Hippocampal formation (tissue), 2 donors: Measurements from ENCODE around the gene NHLH1.

ENCODE experiments used
- DNase-seq, 2 donors: peaks; one replicate each; lab custom pipeline; 2025; lab: John Stamatoyannopoulos, UW

Gene NHLH1

DNA sequence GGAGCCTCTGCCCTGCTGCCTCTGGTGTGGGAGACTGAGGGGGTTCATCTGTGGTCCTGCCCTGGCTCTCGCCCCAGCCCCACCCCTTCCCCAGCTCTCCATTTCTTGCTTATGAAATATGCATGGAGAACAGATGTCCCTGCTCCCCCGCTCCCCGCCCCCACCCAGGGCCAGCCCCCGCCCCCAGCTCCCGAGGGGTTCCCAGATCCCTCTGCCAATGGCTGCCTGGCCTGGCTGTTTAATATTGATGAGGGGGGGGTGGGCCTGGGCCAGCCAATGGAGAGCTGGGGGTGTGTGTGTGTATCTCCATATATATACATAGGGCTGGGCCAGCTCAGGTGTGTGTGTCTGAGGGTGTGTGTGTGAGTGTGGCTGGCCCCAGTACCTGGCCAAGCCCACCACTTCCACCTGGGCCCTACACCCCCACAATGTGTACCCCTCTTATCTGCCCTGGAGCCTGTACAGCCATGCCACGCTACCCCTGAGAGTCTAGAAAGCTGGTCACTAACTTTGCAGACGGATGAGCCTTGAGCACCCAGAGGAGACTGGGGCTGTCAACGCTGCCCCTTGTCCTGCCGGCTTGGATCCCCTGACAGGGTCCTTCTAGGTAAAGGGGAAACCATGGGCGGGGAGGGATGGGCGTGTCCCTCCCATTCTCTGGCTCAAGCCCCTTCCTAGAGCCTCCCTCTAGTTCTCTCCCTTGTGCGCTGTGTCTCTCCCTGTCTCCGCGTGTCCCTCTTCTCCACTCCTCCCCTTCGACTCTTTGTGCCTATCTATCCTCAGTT, at the start of gene NHLH1:
Gene NHLH1 (plus strand): TSS at position 341 of the 785 bp plus-strand sequence. CDS start 3,661 bp downstream, outside the sequence.
- DNase-seq, result no peak

DNA sequence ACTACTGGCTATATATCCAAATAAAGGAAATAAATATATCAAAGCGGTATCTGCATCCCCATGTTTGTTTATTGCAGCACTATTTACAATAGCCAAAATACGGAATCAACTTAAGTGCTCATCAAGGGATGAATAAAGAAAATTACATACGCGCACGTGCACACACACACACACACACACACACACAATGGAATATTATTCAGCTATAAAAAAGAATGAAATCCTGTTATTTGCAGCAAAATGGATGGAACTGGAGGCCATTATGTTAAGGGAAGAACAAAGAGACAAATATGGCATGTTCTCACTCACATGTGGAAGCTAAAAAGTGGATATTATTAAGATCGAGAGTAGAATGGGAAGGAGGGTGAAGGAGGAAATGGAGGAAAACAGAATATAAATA, 44.0 kb upstream of the NHLH1 start:
- no peak for DNase-seq

DNA sequence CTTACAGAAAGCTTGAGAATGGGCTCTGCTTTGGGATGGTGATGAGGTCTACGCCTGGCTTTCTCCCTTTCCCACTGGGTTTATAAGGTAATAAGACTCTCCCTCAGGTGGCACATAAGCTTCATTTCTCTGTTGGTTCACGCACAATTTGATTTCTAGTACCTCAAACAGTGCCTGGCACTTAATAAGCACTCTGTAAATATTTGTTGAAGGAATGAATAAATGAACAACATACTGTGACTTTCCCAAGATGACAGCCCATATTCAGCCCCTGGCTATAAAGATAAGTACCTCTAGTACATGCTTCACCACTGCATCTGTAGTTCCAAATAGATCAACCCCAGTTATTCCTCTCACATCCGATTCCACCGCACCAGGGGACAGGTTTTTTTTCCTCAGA, 41.6 kb upstream of the NHLH1 start:
- DNase-seq, result no peak

DNA sequence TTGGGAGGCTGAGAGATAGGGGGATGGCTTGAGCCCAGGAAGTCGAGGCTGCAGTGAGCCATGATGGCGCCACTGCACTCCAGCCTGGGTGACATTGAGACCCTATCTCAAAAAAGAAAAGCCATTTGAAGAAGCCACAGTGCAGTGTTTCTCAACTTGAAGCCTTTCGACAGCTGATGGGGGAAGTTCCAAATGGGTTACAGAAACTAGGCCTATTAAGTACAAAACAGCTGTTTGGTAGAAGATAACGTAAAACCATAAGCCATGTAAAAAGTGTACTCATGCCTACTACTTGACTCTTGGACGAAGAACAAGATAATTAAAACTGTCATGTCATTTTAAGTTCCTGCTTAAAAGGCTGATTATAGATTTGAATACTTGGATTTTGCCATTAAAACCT, 40.5 kb upstream of the NHLH1 start:
- DNase-seq, result no peak

DNA sequence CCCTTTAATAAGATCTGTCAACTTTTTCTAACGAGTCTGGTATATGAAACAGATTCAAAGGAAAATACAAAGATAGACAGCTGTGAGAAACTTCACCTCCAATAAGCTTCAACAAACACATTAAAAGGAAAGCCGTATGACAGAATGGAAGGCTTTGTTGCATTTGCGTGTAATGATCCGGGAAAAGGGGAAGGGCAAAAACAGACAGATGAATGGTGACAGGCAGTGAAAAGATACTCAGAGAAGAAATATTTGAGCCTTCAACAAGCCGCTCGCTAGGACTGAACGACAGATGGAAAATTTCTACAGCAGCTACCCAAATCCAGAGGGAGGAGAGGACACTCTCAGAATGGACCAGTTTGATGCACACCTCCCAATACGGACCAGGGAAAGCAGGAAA, 38.7 kb upstream of the NHLH1 start:
- DNase-seq, result peak; percentile 47 to 59

DNA sequence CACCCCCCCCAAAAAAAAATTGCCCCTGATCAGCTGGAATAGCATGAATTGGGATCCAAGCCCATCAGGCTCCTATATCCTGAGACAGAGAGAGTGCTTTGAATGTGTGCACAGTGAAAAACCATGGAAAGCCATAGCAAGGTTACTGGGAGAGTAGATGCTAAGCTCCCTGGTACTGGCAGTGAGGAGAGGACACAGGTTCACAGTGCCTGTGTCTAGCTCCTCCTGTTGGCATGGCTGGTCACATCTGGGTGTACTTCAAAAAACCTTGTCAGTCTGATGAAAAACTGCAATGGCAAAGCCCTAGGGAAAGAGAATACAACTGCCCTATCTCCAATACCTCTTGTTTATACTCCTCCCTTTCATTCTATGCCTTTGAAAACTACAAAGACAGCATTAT, 36.8 kb upstream of the NHLH1 start:
- DNase-seq, result no peak

DNA sequence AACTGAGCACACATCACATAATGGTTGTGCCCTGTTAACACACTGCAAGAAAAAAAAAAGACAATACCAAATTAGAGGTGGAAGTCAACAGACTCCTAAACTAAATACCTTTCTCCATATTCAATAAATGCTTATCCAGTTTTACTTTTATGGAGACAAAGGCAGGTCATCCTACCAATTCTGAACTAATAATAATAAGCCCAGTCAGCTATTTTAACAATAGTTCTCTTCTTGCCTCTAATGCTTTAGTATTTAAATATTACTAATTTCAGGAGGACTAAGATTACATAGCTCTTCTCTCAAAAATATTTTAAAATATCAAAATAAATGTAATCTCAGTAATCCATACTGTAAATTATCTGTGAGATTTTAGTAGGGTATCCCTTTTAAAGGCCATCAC, 34.4 kb upstream of the NHLH1 start:
- no peak for DNase-seq

DNA sequence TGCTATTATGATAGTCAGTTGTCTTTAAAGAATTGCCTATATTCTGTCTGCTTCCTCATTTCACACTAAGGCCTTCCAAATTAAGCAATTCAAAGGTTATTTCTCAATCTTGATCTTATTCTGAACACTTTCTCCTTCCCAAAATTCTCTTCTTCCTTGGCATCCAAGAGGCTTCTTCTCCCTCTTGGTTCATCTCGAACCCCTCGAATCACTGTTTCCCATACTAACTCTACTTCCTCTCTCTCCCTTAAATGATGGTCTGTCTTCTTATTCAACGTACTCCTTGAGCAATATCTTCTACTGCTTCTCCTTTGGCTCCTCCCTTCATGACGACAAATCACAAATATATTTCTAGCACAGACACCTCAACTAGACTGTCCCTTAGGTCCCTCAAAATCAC, 28.3 kb upstream of the NHLH1 start:
- no peak for DNase-seq

DNA sequence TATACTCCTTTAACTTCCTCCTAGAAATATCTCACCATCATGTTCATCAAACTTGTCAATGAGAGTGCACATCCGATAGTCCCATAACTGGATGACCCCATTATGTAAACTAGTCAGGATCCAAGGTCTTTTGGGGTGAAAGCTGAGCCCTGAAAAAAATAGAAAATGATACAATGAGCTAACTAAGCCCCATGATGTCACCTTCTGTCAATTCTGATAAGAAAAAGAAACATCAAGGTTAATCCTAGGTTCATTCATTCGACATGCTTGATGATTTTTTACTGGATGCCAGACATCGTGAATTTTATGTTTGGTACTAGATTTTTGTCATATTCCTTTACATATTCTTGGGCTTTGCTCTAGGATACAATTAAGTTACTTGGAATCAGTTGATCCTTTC, 26.7 kb upstream of the NHLH1 start:
- DNase-seq, result no peak

DNA sequence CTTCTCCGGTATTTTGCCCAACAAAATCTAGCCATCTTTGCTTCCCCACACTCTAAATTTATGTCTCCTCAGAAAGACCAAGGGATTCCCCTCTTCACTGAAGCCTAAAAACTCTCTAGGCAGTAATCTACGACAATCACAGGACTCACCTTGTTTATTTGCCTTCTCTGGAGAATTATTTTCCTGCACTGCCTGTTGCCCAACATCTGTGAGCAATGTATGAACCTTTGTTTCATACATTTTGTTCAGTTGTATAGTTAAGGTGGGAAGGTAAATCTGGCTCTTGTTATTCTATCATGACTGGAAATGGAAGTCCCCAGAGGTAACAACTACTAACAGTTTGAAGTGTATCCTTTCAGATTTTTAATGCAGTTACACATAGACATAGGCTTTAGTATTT, 26.0 kb upstream of the NHLH1 start:
- no peak for DNase-seq

DNA sequence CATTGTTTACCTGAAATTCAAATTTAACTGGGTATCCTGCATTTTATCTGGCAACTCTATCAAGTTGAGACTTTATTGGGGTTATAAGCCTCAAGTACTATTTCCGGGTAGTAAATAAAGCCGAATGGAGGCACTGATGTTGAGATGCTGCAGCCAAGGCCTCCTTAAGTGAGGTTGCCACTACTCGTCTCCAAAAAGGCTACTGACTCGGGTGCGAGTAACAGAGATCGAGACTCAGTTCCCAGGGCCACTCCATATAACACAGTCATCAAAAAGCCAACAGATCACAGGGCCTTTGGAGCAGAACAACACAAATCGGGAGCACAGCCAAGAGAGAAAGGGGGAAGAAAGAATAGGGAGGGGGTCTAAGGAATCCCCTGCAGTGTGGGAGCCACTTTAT, 24.3 kb upstream of the NHLH1 start:
- DNase-seq, result no peak

DNA sequence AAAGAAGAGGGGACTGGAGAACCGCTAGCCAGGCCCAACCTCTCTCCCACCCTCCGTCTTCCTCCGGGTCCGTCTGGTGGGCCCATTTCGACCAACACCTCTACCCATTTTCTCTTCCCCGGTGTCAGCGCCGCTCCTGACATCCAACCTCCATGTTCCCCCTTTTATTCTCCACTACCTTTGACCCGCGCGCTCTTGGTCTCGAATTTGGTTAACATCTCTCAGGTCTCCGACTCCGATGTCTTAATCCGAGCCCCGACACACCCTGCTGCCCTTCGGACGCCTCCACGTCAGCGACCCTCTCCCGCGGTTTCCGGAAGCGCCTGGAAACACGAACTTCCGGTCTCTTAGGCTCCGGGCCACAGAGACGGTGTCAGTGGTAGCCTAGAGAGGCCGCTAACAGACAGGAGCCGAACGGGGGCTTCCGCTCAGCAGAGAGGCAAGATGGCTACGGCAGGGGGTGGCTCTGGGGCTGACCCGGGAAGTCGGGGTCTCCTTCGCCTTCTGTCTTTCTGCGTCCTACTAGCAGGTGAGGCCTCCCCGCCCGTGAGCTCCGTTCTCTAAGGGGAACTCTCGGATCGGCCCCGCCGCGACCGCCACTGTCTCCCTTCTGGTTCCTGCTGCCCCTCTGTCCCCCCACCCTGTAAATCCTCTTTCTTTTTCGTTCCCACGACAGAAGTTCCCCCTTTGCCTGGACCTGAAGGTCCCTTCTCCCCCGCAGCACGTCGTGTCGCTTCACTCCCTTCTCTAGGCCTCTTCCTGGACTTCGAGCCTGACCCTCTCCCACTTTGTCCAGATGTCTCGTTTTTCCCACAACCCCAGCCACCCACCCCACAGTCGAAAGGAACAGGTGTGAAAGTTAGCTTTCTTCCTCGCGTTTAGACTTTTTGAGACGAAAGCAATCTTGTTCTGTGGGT, 23.7 kb upstream of the NHLH1 start, which contains the start of the genes COPA and NCSTN:
Gene COPA (minus strand): TSS at position 298 of the 917 bp plus-strand sequence. CDS start 80 bp downstream, at position 218.
Gene NCSTN (plus strand): TSS at position 431 of the 917 bp plus-strand sequence. CDS start 14 bp downstream, at position 445.
- DNase-seq, result peak; percentile 85 to 90

DNA sequence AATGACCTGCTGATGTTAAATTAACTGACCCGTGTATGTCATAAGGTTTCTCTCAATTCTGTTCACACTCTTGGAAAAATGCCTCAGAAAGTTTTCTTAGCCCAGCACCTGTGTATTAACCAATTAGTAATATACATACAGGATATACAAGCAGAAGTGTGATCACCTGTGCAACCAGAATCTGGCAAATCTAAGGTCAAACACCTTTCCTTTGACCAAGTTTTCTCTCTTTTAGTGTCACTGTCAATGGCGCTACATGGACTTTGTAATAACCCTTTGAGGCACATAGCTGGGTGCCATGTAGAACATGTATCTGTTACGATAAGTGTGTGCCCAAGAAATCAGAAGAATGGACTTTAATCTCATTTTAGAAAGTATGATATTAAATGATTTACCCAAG, 22.6 kb upstream of the NHLH1 start:
- no peak for DNase-seq

DNA sequence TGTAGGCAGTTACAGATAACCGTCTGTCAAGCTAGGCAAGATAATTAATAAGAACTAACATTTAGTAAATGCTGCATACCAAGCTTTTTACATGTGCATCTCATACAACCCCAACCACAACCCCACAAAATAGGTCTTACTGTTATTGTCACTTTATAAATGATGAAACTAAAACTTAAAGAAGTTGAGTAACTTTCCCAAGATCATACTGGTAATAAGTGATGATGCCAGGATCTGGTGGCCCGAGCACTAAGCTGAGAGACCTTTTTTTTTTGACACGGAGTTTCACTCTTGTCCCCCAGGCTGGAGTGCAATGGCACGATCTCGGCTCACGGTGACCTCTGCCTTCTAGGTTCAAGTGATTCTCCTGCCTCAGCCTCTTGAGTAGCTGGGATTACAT, 21.9 kb upstream of the NHLH1 start:
- DNase-seq, result no peak

DNA sequence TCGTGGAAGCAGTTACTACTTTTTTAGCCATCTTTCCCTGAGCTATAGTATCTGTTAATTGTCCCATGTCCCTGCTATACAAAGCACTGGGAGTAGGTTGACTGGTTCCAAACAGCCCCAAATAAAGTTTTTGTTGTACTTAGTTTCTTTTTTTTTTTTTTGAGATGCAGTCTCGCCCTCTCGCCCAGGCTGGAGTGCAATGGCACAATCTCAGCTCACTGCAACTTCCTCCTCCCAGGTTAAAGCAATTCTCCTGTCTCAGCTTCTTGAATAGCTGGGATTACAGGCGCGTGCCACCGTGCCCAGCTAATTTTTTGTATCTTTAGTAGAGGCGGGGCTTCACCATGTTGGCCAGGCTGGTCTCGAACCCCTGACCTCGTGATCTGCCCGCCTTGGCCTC, 20.4 kb upstream of the NHLH1 start:
- no peak for DNase-seq

DNA sequence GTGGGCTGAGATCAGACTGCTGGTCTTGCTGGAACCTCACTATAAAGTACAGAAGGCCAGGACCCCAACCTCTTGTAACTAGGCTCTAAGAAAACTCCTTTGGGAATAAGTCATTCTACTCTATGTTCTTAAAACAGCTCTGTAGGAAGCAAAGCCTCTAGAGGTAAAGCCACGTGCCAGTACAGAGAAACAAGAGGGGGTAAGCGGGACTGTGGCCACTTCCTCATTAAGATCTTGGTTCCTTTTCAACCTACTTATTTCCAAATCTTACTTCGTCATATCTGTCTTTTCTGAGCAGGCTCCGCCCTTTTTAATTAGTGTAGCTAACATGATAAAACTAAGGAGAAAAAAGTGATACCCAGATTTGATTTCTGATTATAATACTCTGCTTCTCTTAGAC, 19.9 kb upstream of the NHLH1 start:
- DNase-seq, result no peak

DNA sequence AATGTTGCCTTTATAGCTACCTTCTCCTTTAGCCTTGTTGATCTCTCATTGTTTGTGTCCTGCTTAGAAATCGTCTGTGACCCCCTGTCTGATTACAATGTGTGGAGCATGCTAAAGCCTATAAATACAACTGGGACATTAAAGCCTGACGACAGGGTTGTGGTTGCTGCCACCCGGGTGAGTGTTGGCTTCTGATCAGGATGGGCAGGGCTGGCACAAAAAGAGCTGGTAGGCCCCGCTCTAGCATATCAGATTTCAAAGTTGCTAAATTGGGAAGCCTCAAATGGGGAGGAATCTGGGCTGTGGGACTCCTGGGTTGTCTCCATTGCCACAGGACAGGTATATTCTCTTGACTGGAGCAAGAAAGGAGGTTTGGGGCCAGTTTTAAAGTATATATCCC, 15.2 kb upstream of the NHLH1 start:
- no peak for DNase-seq

DNA sequence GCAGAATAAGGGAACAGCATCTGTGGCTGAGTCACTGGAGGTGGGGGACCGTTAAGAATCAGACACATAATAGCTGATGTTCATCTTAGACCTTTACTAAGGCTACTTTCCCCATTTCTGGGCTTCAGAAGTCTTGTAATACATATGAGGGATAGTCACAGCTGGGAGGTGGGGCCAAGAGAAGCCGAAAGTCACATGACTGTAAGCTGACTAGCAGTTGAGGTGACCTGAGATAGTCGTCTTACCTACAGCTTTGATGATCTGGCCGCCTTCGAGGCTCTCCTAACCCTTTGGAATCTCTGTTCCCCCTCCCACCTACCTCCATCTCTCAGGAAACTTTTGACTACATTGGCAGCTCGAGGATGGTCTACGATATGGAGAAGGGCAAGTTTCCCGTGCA, 14.3 kb upstream of the NHLH1 start:
- no peak for DNase-seq

DNA sequence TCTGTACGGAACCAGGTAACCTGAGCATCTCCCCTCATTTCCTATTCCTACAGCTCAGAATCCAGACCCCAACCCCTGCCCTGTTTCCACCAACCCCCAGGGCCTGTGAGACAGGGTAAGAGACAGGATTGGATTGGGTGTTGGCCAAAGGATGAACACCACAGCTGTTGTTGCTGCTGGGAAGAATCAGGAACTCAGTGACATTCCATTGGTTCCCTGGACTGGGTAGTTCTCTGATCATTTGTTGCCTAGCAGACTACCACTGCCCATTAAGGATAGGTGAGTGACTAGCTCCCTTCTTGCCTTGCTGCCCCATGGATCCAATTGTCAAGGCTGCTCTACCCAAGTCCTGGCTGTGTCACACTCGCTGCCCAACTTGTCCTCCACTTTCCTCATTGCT, 13.6 kb upstream of the NHLH1 start:
- no peak for DNase-seq

DNA sequence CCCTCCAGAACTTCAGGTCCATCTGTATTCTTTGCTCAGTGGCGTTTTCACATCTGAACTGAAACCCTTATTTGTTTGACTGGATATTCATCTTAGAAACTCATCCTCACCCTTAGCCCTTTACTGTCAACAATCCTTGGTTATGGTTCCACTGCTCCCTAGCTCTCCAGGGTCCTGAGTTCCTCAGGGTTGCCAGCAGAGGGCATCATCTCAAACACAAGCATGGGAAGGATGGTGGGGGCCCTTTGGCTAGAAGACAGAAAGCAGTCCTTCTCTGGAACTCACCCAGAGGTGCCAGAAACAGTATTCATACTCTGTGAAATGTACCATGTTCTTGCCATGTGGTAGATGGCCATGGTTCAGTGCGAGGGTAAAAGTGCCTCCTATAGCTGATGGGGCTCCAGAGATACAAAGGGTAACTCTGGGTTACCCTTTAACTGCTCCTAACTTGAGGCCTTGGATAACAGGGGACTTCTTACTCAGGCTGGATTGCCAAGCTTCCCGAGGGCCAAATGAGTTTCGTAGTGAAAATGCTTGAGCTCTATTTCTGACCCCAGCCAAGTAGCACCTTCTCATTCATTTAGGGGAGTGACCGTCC, 12.4 kb upstream of the NHLH1 start:
- peak in 1 of 2 donors; percentile 12 for DNase-seq

DNA sequence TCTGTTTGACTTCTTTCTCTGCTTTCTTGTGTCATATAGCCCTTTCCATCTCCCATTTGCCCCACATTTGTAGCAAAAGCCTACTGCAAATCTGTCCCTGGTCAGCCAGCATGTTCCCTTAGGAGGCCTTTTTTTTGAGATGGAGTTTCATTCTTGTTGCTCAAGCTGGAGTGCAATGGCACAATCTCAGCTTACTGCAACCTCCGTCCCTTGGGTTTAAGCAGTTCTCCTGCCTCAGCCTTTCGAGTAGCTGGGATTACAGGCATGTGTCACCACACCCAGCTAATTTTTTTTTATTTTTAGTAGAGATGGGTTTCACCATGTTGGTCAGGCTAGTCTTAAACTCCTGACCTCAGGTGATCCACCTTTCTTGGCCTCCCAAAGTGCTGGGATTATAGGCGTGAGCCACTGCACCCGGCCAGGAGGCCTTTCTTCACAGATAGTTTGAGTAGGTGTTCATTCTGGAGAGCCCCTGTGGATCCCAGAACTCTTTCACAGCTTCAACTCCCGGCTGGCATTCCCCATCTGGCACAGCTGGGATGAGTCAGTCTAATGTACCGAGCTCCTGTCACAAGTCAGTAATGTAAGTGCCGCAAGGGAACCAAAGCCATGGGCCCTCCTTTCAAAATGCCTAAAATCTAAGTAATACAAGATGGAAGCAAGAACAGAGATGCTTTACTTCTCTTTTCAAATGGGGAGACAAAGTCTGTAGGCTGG, 9.4 kb upstream of the NHLH1 start:
- DNase-seq, result no peak

DNA sequence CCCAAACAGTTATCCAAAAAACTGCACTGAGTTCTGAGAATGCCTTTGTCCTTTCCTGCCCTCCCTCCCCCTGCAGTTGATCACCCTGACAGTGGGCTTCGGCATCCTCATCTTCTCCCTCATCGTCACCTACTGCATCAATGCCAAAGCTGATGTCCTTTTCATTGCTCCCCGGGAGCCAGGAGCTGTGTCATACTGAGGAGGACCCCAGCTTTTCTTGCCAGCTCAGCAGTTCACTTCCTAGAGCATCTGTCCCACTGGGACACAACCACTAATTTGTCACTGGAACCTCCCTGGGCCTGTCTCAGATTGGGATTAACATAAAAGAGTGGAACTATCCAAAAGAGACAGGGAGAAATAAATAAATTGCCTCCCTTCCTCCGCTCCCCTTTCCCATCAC, 8.8 kb upstream of the NHLH1 start:
- DNase-seq, result no peak
